HL-60 (cell line): ENCODE measurements around the gene SLC25A4.

Source experiments
- CTCF ChIP-seq: IDR thresholded peaks from one replicate; pipeline ENCODE4 v1.5.1; 2011; ENCODE audit warnings: low read length, control low read depth, inconsistent platforms; ENCODE audit not compliant: insufficient read depth
- POLR2AphosphoS5 ChIP-seq: IDR thresholded peaks from 2 replicates; pipeline ENCODE4 v1.6.1; 2012; ENCODE audit warnings: low read depth
- REST ChIP-seq: IDR thresholded peaks from 2 replicates; pipeline ENCODE4 v1.6.1; 2012; ENCODE audit warnings: low read depth; ENCODE audit not compliant: insufficient replicate concordance

DNA sequence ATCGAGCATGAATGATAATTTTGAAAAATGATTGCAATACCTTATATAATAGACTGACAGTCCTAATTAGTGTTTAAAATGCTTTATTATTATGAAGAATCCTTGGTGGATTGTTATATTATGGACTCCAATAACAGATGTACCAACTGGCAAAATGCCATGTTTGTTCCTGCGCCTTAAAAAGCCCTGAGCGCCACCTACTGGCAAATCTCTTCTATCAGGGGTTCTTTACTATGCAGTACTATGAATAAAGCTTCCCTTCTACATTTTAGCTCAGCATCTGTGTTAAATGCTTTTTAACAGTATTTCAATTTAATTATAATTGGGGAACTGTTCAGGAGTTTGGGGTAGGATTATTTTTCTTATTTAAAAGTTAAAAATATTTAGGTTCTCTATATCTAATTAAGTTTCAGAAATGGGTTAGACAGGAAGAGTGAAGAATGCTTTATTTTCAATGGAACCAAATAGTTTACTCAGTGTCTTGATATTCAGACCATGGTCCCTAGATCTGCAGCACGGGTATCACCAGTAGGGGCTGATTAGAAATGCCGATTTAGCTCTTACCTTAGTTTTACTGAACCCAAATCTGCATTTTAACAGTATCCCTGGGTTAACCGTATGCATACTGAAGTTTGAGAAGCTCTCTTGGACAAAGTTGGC lies 40.7 kb downstream of the SLC25A4 start:
- TF ChIP-seq POLR2AphosphoS5 (no peak), CTCF (peak; percentile 73), REST (no peak)
